H54 (cell line): ENCODE measurements around the gene HSP90B1.
A peak's percentile ranks its signal among the peaks of the same experiment; 100 is the strongest.

Experiments
- DNase-seq: peaks from one replicate; pipeline ENCODE4 v3.0.0; 2011; ENCODE audit warnings: low spot score, mixed read lengths; ENCODE audit not compliant: insufficient read length
- FAIRE-seq: peaks from 3 replicates; lab custom pipeline; 2011; peaks lifted over from hg19 to GRCh38; lab: Jason Lieb, UNC
- POLR2A ChIP-seq: IDR thresholded peaks from 2 replicates; pipeline ENCODE4 v1.6.1; 2011; ENCODE audit warnings: low read depth, mild to moderate bottlenecking, low read length

The HSP90B1 gene

GRCh38 chr12:103947871-103948555 lies 17.8 kb downstream of the HSP90B1 start:
- FAIRE-seq (no peak), DNase-seq (no peak)
- no peak for TF ChIP-seq POLR2A

- TF ChIP-seq POLR2A = no peak
- FAIRE-seq = no peak
- no peak for DNase-seq
Measured at GRCh38 chr12:103948746-103949406, 18.7 kb downstream of the HSP90B1 start.

GRCh38 chr12:103952497-103952896 lies 22.3 kb downstream of the HSP90B1 start:
- peak; percentile 11 for FAIRE-seq
- no peak for DNase-seq
- no peak for TF ChIP-seq POLR2A

- FAIRE-seq (no peak), DNase-seq (no peak)
- TF ChIP-seq POLR2A = no peak
Measured at GRCh38 chr12:103955811-103956508, 25.8 kb downstream of the HSP90B1 start.

- peak; percentile 30 for DNase-seq
- peak; percentile 24; the same call in 1 of the 2 replicates for TF ChIP-seq POLR2A
- FAIRE-seq = no peak
Measured at GRCh38 chr12:103956509-103957027, 26.4 kb downstream of the HSP90B1 start.

GRCh38 chr12:103957865-103958388 lies 27.7 kb downstream of the HSP90B1 start:
- TF ChIP-seq POLR2A = no peak
- FAIRE-seq (no peak), DNase-seq (no peak)

GRCh38 chr12:103958621-103959020 lies 28.4 kb downstream of the HSP90B1 start:
- no peak for DNase-seq
- no peak for TF ChIP-seq POLR2A
- FAIRE-seq = no peak

- DNase-seq (no peak), FAIRE-seq (no peak)
- no peak for TF ChIP-seq POLR2A
Measured at GRCh38 chr12:103960616-103961227, 30.5 kb downstream of the HSP90B1 start.

GRCh38 chr12:103962493-103962892 lies 32.3 kb downstream of the HSP90B1 start:
- DNase-seq (no peak), FAIRE-seq (no peak)
- TF ChIP-seq POLR2A = no peak

- FAIRE-seq (no peak), DNase-seq (no peak)
- TF ChIP-seq POLR2A = no peak
Measured at GRCh38 chr12:103964805-103965204, 34.6 kb downstream of the HSP90B1 start.

- TF ChIP-seq POLR2A = no peak
- DNase-seq (no peak), FAIRE-seq (no peak)
Measured at GRCh38 chr12:103965255-103965589, 35.0 kb downstream of the HSP90B1 start.

- peak; percentile 87 for DNase-seq
- FAIRE-seq = peak; percentile 89
- TF ChIP-seq POLR2A = peak; percentile 74
Measured at GRCh38 chr12:103965590-103966504, 35.6 kb downstream of the HSP90B1 start, which contains the start of gene TDG. TDG (plus strand) TSS chr12:103965872; CDS start chr12:103966038, 166 bp downstream.
